ENCODE data around the gene SRRM2.

SRRM2 gene

GRCh38 chr16:2799205-2799858 lies 46.9 kb downstream of the SRRM2 start:
- DNase-seq: peak in 1 of 4 experiments; percentile 59

GRCh38 chr16:2799859-2800226 lies 47.4 kb downstream of the SRRM2 start:
- peak; percentile 66 to 84 (median 74) for DNase-seq

GRCh38 chr16:2803545-2804195 lies 51.2 kb downstream of the SRRM2 start:
- DNase-seq: no peak

- no peak for DNase-seq
Measured at GRCh38 chr16:2804728-2805127, 52.3 kb downstream of the SRRM2 start.

GRCh38 chr16:2806286-2806685 lies 53.8 kb downstream of the SRRM2 start:
- no peak for DNase-seq

GRCh38 chr16:2808181-2808580 lies 55.7 kb downstream of the SRRM2 start:
- no peak for DNase-seq

GRCh38 chr16:2809149-2809760 lies 56.8 kb downstream of the SRRM2 start:
- no peak for DNase-seq

GRCh38 chr16:2810651-2811050 lies 58.2 kb downstream of the SRRM2 start:
- DNase-seq: no peak

GRCh38 chr16:2811703-2812471 lies 59.4 kb downstream of the SRRM2 start:
- DNase-seq: no peak

- peak in 2 of 4 experiments; percentile 22 to 28 for DNase-seq
Measured at GRCh38 chr16:2813771-2814221, 61.4 kb downstream of the SRRM2 start.

- no peak for DNase-seq
Measured at GRCh38 chr16:2814551-2815298, 62.3 kb downstream of the SRRM2 start.

GRCh38 chr16:2815299-2815771 lies 62.9 kb downstream of the SRRM2 start:
- DNase-seq: peak in 1 of 4 experiments; percentile 31

GRCh38 chr16:2816751-2817339 lies 64.4 kb downstream of the SRRM2 start, which contains the start of gene PRSS21:
PRSS21 (plus strand) TSS chr16:2817237; CDS start chr16:2817269, 32 bp downstream.
- peak in 1 of 4 experiments; percentile 23 for DNase-seq

- no peak for DNase-seq
Measured at GRCh38 chr16:2817340-2818271, 65.2 kb downstream of the SRRM2 start.

- no peak for DNase-seq
Measured at GRCh38 chr16:2818272-2818876, 65.9 kb downstream of the SRRM2 start.

GRCh38 chr16:2819179-2819938 lies 66.9 kb downstream of the SRRM2 start:
- no peak for DNase-seq

- no peak for DNase-seq
Measured at GRCh38 chr16:2819939-2820835, 67.7 kb downstream of the SRRM2 start.

All from suppressor macrophage (primary cell).